ENCODE data around the gene SFMBT1.

DNA sequence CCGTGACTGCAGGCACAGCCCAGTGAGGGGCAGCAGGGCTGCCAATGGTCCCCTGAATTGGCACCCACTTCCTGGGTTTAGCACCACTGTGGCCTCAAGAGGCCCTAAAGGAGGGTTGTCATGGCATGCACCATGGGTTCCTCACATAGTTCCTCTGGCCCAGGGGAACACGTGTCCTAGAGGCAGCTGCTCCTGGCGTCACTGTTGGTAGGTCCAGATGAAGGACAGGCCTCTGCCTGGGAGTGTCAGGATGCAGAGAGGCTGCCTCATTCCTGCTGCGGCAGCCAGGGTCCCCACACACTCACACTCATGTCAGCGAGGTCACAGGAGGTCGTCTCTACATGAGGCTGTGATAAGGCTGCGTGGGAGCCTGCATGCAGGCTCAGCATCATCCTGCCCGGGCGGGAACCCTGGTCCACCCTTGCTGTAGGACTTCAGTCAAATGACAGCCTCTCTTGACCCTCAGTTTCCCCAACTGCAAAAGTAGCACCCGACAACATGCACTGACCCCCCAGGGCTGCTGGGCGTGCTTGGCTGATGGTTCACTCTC is 26.1 kb upstream of the SFMBT1 start:
- TF ChIP-seq, protein P1, sequence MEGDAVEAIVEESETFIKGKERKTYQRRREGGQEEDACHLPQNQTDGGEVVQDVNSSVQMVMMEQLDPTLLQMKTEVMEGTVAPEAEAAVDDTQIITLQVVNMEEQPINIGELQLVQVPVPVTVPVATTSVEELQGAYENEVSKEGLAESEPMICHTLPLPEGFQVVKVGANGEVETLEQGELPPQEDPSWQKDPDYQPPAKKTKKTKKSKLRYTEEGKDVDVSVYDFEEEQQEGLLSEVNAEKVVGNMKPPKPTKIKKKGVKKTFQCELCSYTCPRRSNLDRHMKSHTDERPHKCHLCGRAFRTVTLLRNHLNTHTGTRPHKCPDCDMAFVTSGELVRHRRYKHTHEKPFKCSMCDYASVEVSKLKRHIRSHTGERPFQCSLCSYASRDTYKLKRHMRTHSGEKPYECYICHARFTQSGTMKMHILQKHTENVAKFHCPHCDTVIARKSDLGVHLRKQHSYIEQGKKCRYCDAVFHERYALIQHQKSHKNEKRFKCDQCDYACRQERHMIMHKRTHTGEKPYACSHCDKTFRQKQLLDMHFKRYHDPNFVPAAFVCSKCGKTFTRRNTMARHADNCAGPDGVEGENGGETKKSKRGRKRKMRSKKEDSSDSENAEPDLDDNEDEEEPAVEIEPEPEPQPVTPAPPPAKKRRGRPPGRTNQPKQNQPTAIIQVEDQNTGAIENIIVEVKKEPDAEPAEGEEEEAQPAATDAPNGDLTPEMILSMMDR (IDR thresholded peaks at IDR 0.05): no peak
- no peak for TF ChIP-seq POLR2A (IDR thresholded peaks at IDR 0.05)
